HG02884 (cell line): Measurements from ENCODE around the gene ABLIM1.

Source experiments
- ATAC-seq: cut with Tn5 transposase; IDR thresholded peaks from one replicate; pipeline ENCODE4 v1.9.1; 2021; ENCODE audit warnings: mild to moderate bottlenecking, moderate library complexity; ENCODE audit not compliant: unreplicated experiment

Gene ABLIM1

DNA sequence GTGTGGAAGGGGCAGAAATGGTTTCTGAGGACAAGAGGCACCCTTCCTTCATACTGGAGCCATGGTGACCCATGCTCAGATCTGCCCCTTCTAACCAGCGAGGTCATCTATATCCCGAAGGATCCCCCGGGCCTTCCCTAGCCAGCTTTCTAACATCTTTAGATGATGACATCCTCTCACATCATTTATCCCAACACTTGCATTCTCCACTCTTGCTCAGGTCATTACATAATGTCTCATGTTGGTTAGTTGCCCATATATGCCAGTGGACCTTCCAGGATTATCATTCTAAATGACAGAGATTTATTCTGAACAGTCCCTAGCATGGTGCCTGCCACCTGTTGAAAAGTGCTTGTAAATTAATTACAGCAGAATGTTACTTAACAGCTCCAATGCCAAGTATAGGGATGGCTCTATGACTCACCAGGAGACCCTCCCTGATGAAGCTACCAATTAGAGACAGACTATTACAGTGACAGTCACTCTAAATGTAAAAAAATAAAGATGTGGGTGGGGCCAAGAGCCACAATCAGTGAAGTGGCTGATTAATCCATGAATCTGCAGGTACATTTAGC is 22.6 kb upstream of the ABLIM1 start:
- no peak for ATAC-seq

- no peak for ATAC-seq
Observed at GRCh38 chr10:114679552-114679951, 21.5 kb upstream of the ABLIM1 start.

DNA sequence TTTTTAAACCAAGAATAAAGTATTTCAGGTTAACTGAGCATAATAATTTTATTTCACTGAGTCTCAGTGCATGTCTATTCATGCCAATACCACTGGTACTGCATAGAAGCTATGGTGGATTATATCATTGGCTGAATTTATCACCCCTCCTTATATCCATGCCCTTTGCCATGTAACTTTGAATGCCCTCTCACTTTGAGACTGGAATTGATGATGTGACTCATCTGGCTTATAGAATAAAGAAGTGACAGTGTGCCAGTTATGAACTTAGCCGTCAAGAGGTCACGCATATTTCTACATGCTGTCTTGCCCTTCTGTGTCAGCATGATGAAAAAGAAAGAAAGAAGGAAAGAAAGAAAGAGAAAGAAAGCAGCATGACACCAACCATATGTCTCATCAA is 20.7 kb upstream of the ABLIM1 start:
- no peak for ATAC-seq

DNA sequence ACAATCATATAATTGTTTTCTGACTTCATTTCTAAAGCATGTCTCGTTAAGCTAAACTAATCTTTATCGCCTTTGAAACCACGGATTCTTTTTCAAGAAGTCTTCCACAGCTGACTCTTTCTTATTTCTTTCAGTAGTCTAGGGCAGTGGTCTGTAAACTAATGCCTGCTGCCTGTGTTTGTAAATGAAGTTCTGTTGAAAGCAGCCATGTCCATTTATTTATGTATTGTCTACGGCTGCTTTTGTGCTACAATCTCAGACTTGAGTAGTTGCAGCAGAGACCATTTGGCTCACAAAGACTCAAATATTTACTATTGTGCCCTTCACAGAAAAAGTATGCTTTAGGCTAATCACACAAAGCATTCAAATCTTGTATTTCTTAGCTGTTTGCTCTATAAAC is 20.3 kb upstream of the ABLIM1 start:
- ATAC-seq, result no peak

GRCh38 chr10:114674346-114674745 is 16.3 kb upstream of the ABLIM1 start:
- no peak for ATAC-seq

DNA sequence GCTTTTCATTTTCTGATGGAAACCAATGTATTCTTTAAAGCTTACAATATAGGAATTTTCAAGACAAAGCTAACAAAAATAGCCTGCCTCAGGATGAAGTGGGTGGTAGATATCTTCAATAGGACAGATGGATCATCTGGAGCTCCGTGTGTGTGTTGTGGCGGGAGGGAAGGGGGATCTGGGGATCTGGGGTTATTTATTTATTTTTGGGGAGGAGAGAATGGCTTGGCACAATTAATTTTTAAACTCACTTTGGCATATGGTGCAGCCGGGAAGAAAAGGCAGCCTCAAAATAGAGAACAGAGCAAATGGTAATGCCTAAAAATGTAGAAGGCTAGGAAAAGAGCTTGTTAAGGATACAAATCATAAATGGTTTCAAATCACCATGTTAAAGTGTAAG is 11.6 kb upstream of the ABLIM1 start:
- no peak for ATAC-seq

DNA sequence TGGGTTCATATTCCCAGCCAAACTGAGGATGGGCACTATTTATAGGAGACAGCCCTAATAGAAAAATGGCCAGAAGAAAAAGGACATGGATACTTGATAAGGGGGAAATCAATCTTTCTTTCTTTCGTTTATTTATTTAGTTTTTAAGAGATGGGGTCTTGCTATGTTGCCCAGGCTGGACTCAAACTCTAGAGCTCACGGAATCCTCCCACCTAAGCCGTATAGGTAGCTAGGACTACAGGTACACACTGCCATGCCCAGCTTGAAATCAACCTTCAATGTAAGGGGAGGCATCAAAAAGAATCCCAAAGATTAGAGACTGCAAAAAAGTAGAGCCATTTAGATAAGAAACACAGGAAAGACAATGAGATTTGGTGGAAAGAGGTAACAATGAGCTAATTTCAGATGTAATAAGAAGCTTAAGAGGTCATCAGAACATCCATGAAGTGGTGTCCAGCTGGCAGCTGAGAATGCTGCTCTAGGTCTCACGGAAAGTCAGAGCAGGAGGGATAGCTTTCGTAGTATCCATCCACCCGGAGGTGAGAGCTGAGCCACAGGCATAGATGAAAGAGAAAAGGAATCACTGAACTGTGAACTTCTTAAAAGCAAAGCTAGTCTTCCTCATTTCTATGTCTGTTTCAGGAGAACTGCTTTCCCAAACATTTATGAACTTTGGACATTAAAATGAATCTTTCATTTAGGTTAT is 10.5 kb upstream of the ABLIM1 start:
- ATAC-seq, result no peak

DNA sequence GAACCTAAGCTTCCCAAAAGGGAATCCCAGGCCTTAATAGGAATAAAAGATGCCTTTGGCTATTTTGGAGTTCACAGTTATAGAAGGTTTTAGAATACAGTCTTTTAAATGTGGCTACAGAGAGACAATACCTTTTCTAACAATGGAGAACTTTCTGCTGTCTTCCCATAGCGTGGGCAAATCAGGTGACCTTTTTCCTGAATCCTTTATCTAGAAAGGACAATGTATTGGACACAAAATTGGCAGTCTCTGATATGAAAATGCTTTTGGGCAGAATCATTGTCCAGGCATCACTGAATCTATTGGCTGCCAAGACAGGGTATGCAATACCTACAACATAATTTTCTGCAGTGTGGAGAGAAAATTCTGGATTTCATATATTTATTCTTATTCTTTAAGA is 7.8 kb upstream of the ABLIM1 start:
- ATAC-seq, result no peak

GRCh38 chr10:114665406-114665805 is 7.3 kb upstream of the ABLIM1 start:
- no peak for ATAC-seq

GRCh38 chr10:114664127-114664526 is 6.1 kb upstream of the ABLIM1 start:
- no peak for ATAC-seq

GRCh38 chr10:114663626-114664025 is 5.6 kb upstream of the ABLIM1 start:
- ATAC-seq, result no peak

DNA sequence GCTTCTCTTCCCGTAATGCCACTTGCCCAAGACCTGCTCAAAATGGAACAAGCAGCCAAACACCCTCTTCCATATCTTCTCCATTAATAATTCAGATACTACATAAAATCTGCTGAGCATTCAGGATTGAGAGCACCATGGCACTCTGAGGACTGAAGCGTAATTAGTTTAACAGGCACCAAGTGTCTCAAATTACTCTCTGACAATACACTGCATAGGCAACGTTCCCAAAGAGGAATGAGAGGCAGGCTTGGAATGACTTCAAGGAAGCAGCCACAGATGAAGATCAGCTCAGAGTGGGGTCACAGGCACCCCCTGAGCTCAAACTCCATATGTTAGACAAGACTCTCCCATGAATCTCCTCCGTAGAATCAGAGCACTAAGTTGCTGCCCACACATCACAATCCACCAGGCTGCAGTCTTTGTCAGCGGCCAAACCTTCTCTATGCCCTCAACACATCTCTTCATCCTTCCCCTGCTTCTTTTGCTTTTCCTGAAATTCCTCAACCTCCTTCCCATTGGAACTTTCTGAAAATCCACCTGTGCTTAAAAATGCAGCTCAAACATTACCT is 4.7 kb upstream of the ABLIM1 start:
- no peak for ATAC-seq

DNA sequence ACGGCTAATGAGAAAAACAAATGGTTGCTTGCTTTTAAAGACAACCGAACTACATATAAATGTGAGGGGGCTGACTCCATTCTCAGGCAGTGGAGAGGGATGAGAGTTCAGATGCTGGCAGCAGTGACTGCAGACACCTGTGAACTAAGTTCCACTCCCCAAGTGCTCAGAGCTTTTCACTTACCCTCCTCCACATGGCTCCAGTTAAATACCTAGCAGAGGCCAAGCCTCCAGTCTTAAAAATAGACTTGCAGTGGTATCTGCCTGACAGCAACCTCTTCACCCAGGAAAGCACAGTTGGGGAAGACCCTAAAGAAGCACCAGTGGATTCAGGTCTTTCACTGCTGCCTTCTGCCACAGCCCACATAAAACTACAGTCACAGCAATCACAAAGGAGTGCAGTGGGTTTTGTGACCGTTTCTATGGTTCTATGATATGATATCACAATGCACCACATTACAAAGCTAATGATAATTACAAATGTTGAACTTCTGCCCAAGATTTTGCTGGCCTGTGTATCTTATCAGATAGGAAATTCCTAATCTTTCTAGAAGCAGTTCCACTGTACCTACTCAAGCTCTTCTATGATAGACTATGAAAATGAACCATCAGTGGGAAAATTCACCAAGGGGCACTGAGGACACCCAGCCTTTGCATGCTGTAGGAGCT is 3.3 kb upstream of the ABLIM1 start:
- no peak for ATAC-seq

GRCh38 chr10:114655671-114656070 is 2.4 kb downstream of the ABLIM1 start:
- ATAC-seq, result no peak

GRCh38 chr10:114654822-114655575 is 3.1 kb downstream of the ABLIM1 start:
- no peak for ATAC-seq

DNA sequence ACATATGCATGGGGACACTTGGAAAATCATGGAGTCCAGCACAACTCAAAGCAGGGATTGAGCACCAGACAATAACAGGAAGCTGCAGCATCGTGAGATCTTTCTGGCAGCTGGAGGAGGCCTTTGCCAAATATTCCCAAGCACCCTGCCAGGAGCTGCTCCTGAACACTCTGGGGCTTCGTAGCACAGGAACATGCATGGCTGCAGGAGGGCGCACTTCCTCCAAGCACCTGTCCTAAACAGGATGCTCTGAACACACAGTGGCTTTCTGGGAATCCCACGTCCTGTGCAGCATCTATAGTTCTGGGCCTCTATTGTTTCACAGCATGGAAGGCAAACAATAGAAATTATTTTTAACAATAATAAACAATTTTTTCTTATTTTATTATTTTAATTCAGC is 4.1 kb downstream of the ABLIM1 start:
- no peak for ATAC-seq

- no peak for ATAC-seq
Observed at GRCh38 chr10:114652402-114653368, 5.4 kb downstream of the ABLIM1 start.

DNA sequence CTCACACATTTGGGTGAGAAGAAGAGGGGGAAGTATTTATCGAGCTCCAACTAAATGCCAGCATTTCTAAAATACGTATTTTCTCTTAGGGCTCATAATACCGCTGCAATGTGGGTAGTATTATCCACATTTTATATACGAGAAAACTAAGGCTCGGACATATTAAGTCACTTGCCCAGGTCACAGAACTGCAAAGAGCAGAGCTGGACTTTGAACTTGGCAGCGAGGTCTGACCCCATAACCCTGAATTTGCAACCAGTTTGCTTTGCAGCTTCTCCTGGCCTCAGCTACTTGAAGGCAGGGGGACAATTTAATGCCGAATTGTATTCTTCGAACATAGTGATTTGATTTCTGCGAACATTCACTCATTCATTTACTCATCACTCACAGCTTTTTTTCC is 7.2 kb downstream of the ABLIM1 start:
- ATAC-seq, result no peak

GRCh38 chr10:114650266-114650665 is 7.8 kb downstream of the ABLIM1 start:
- no peak for ATAC-seq

DNA sequence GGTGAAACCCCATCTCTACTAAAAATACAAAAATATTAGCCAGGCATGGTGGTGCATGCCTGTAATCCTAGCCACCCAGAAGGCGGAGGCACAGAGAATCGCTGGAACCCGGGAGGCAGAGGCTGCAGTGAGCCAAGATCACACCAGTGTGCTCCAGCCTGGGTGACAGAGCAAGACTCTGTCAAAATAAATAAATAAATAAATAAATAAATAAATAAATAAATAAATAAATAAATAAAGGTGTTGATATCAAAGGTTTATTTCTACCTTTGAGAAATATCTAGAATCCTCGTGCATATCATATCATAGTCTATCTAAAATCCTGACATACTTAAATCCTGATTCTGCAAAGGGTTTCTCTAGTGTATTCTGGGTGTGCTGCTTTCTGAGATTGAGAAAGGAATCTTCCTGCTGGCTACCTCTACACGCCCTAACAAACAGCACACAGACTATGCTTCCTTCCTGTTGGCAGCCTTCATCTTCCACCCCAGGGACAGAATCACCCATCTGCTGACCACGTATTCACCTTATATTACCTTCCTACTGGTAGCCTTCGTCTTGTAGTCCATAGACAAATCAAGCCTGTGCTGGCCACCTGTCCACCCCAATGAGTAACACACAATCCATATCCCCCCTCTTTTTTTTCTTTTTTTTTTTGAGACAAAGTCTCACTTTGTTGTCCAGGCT is 8.7 kb downstream of the ABLIM1 start:
- no peak for ATAC-seq
